ENCODE measurements around the gene IVL. TPM values are rescaled to one million over a fixed set of nuclear protein-coding genes. Genes with fewer than 3 reads are reported as not detected.

The IVL gene
- total RNA-seq, 1 experiment from 2014 or later: 1.1 TPM

DNA sequence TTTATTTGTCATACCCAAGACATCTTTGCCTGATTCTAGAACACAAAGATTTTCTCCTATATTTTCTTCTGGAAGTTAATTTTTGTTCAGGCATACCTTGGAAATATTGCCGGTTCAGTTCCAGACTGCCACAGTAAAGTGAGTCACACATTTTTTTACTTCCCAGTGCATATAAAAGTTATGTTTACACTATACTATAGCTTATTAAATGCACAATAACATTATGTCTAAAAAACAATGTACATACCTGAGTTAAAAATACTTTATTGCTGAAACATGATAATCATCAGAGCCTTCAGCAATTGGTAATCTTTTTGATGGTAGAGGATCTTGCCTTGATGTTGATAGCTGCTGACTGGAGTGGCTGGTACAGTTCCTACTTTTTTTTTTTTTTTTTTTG lies 20.2 kb upstream of the IVL start:
- Mint-ChIP-seq H3K27ac (ENCODE audit: unreplicated experiment) (no peak overlapping the region), H3K27me3 (ENCODE audit: unreplicated experiment) (peaks cover 32% of the 10 kb centered on the region), H3K4me3 (ENCODE audit: low read depth, unreplicated experiment) (no peak overlapping the region), H3K9me3 (ENCODE audit: low read depth, unreplicated experiment) (no peaks in the 10 kb centered on the region), H3K4me1 (ENCODE audit: low read depth, unreplicated experiment) (no peaks in the 10 kb centered on the region), H3K36me3 (ENCODE audit: insufficient read depth, unreplicated experiment) (no peaks in the 10 kb centered on the region)
- BruUV-seq (replicated peaks): no TSS peak
- no peak for DNase-seq
- CTCF ChIA-PET: interaction anchor here (1.4 kb wide), 1 partner anchor 9 kb away, joined by 4 read pairs; no protein-coding TSS in a partner anchor
- intact Hi-C loops (cut with micrococcal nuclease; ENCODE audit: unreplicated experiment): no loop called here
- no peak for TF ChIP-seq CTCF (IDR thresholded peaks at IDR 0.05; ENCODE audit: unreplicated experiment)

GRCh38 chr1:152899027-152899426 lies 9.3 kb upstream of the IVL start:
- H3K9me3 Mint-ChIP-seq (ENCODE audit: low read depth, unreplicated experiment): no peaks in the 10 kb centered on the region
- no peaks in the 10 kb centered on the region for H3K36me3 Mint-ChIP-seq (ENCODE audit: insufficient read depth, unreplicated experiment)
- no peak for DNase-seq
- no peak for TF ChIP-seq CTCF (IDR thresholded peaks at IDR 0.05; ENCODE audit: unreplicated experiment)
- peaks cover 5% of the 10 kb centered on the region for H3K4me1 Mint-ChIP-seq (ENCODE audit: low read depth, unreplicated experiment)
- no peak overlapping the region for H3K27ac Mint-ChIP-seq (ENCODE audit: unreplicated experiment)
- intact Hi-C loops (cut with micrococcal nuclease; ENCODE audit: unreplicated experiment): no loop called here
- CTCF ChIA-PET: interaction anchor here (1.5 kb wide), 1 partner anchor 294 kb away, joined by 5 read pairs; no protein-coding TSS in a partner anchor
- BruUV-seq (replicated peaks): no TSS peak
- peaks cover 54% of the 10 kb centered on the region for H3K27me3 Mint-ChIP-seq (ENCODE audit: unreplicated experiment)
- H3K4me3 Mint-ChIP-seq (ENCODE audit: low read depth, unreplicated experiment): no peak overlapping the region

DNA sequence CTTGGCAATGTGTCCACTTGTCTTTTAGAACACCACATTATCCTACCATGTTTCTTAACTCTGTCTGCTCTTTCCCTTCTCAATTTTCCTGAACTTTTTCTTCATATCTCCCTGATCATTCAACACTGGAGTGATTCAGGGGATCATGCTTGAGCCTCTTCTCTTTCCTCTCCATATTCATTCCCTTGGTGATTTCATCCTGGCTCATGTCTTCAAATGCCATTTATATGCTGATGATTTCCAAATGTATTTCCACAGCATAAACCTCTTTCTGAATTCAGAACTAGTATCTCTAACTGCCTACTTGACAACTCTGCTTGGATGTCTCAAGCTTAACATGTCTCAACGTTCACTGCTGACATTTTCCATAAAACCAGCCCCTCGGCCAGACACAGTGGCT lies 8.5 kb upstream of the IVL start:
- BruUV-seq (replicated peaks): no TSS peak
- no peak overlapping the region for H3K27ac Mint-ChIP-seq (ENCODE audit: unreplicated experiment)
- peaks cover 8% of the 10 kb centered on the region for H3K4me1 Mint-ChIP-seq (ENCODE audit: low read depth, unreplicated experiment)
- CTCF ChIA-PET: no interaction called here
- intact Hi-C loops (cut with micrococcal nuclease; ENCODE audit: unreplicated experiment): no loop called here
- DNase-seq: no peak
- no peaks in the 10 kb centered on the region for H3K36me3 Mint-ChIP-seq (ENCODE audit: insufficient read depth, unreplicated experiment)
- no peak overlapping the region for H3K4me3 Mint-ChIP-seq (ENCODE audit: low read depth, unreplicated experiment)
- no peaks in the 10 kb centered on the region for H3K9me3 Mint-ChIP-seq (ENCODE audit: low read depth, unreplicated experiment)
- H3K27me3 Mint-ChIP-seq (ENCODE audit: unreplicated experiment): peaks cover 54% of the 10 kb centered on the region
- no peak for TF ChIP-seq CTCF (IDR thresholded peaks at IDR 0.05; ENCODE audit: unreplicated experiment)

DNA sequence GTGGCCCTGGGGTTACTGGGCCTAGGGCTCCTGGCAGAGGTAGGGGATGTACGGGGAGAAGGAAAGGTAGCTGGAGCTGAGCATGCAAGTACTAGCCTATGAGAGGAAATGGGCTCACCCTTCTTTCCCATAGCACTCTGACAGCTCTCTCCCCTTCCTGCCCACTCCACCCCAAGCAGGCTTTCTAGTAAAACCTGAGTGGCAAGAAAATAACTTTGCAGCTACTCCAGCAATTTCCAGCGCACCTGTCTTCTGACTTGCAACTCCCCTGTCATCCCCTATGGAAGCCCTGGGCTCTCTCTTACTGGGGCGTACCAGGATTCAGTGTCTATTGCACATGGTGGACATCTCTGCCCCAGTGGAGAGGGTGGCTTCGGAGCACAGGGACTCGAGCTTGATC lies 6.7 kb upstream of the IVL start:
- intact Hi-C loops (cut with micrococcal nuclease; ENCODE audit: unreplicated experiment): no loop called here
- Mint-ChIP-seq H3K4me3 (ENCODE audit: low read depth, unreplicated experiment) (no peak overlapping the region), H3K27ac (ENCODE audit: unreplicated experiment) (no peak overlapping the region), H3K4me1 (ENCODE audit: low read depth, unreplicated experiment) (peaks cover 25% of the 10 kb centered on the region), H3K9me3 (ENCODE audit: low read depth, unreplicated experiment) (no peaks in the 10 kb centered on the region), H3K27me3 (ENCODE audit: unreplicated experiment) (peaks cover 39% of the 10 kb centered on the region), H3K36me3 (ENCODE audit: insufficient read depth, unreplicated experiment) (no peaks in the 10 kb centered on the region)
- CTCF ChIA-PET: no interaction called here
- no peak for TF ChIP-seq CTCF (IDR thresholded peaks at IDR 0.05; ENCODE audit: unreplicated experiment)
- no peak for DNase-seq
- BruUV-seq (replicated peaks): no TSS peak

All from Calu3 (cell line).